Stimulated activated CD8-positive, alpha-beta memory T cell treated with anti-CD3 and anti-CD28 coated beads, Interleukin-15, amount 100 ng/mL, for 48 hours (primary cell): Measurements from ENCODE around the gene RASGEF1B.
A peak's percentile ranks its signal among the peaks of the same experiment; 100 is the strongest.

Source experiments
- DNase-seq, 2 donors: peaks; one replicate each; pipeline ENCODE4 v3.0.0-alpha.2; 2020; ENCODE audit warnings: low read depth in 2 of 2

RASGEF1B gene

GRCh38 chr4:81466841-81467671 is 4.7 kb downstream of the RASGEF1B start:
- DNase-seq, result peak in 1 of 2 donors; percentile 22

GRCh38 chr4:81465406-81466340 is 6.0 kb downstream of the RASGEF1B start:
- no peak for DNase-seq

- DNase-seq, result no peak
Measured at GRCh38 chr4:81460834-81461233, 10.9 kb downstream of the RASGEF1B start.

GRCh38 chr4:81460191-81460701 is 11.5 kb downstream of the RASGEF1B start:
- DNase-seq, result no peak

GRCh38 chr4:81459228-81459627 is 12.5 kb downstream of the RASGEF1B start:
- no peak for DNase-seq

- DNase-seq, result no peak
Measured at GRCh38 chr4:81457921-81458520, 13.7 kb downstream of the RASGEF1B start.

- no peak for DNase-seq
Measured at GRCh38 chr4:81457345-81457744, 14.4 kb downstream of the RASGEF1B start.

GRCh38 chr4:81455897-81456296 is 15.8 kb downstream of the RASGEF1B start:
- no peak for DNase-seq

GRCh38 chr4:81454948-81455347 is 16.8 kb downstream of the RASGEF1B start:
- DNase-seq, result no peak

GRCh38 chr4:81454499-81454898 is 17.2 kb downstream of the RASGEF1B start:
- no peak for DNase-seq

GRCh38 chr4:81453024-81453423 is 18.7 kb downstream of the RASGEF1B start:
- DNase-seq, result no peak

- no peak for DNase-seq
Measured at GRCh38 chr4:81452452-81453006, 19.2 kb downstream of the RASGEF1B start.

- no peak for DNase-seq
Measured at GRCh38 chr4:81449015-81449414, 22.7 kb downstream of the RASGEF1B start.

- DNase-seq, result no peak
Measured at GRCh38 chr4:81447566-81448229, 24.0 kb downstream of the RASGEF1B start.

GRCh38 chr4:81446634-81447033 is 25.1 kb downstream of the RASGEF1B start:
- DNase-seq, result no peak

- DNase-seq, result no peak
Measured at GRCh38 chr4:81445196-81445595, 26.5 kb downstream of the RASGEF1B start.

GRCh38 chr4:81442484-81443085 is 29.1 kb downstream of the RASGEF1B start:
- no peak for DNase-seq

GRCh38 chr4:81440949-81441348 is 30.8 kb downstream of the RASGEF1B start:
- no peak for DNase-seq

GRCh38 chr4:81436941-81437574 is 34.6 kb downstream of the RASGEF1B start:
- no peak for DNase-seq

GRCh38 chr4:81436096-81436495 is 35.6 kb downstream of the RASGEF1B start:
- no peak for DNase-seq
